Natural killer cell (primary cell): Measurements from ENCODE around the gene CIDEC. TPM values are rescaled to one million over a fixed set of nuclear protein-coding genes. Genes with fewer than 3 reads are reported as not detected.
A peak's percentile ranks its signal among the peaks of the same experiment; 100 is the strongest.

Experiments
- ATAC-seq, 3 donors: fragments of 150-1000 bp in 2 of 3; fragments of 200-7000 bp in 1 of 3; cut with Tn5 transposase; 1 replicate in 1 of 3; 2 replicates in 2 of 3; pipeline ENCODE4 v1.10.0; 2021; ENCODE audit warnings: mild to moderate bottlenecking in 2 of 3, moderate library complexity in 2 of 3
- DNase-seq, 2 donors: peaks; one replicate each; pipeline versions ENCODE4 v3.0.0 to v3.0.0-alpha.2; 2013 to 2021; ENCODE audit warnings: mixed read lengths in 1 of 2
- H3K27ac ChIP-seq: one replicate; pipeline ENCODE4 v1.5.1; 2013; ENCODE audit warnings: mild to moderate bottlenecking, low read length
- H3K27me3 ChIP-seq: one replicate; pipeline ENCODE4 v1.6.1; 2013; ENCODE audit warnings: low read length; ENCODE audit not compliant: control insufficient read depth, insufficient read depth
- H3K36me3 ChIP-seq: one replicate; pipeline ENCODE4 v1.6.1; 2013; ENCODE audit warnings: low read length; ENCODE audit not compliant: control insufficient read depth, insufficient read depth
- H3K4me1 ChIP-seq: one replicate; pipeline ENCODE4 v1.6.1; 2013; ENCODE audit warnings: low read length; ENCODE audit not compliant: control insufficient read depth, insufficient read depth
- H3K4me3 ChIP-seq: one replicate; pipeline ENCODE4 v1.5.1; 2013; ENCODE audit warnings: low read length
- H3K9me3 ChIP-seq: one replicate; pipeline ENCODE4 v1.6.1; 2013; ENCODE audit warnings: low read length; ENCODE audit not compliant: control insufficient read depth, insufficient read depth
- H3K27ac Mint-ChIP-seq, 2 donors: one replicate each; pipeline ENCODE4 v1.8.0; 2022; ENCODE audit warnings: mild to moderate bottlenecking in 2 of 2, mixed read lengths in 2 of 2, moderate library complexity in 1 of 2
- H3K27me3 Mint-ChIP-seq, 2 donors: one replicate each; pipeline ENCODE4 v1.8.0; 2022; ENCODE audit warnings: low read depth in 2 of 2, mixed read lengths in 2 of 2
- H3K36me3 Mint-ChIP-seq: one replicate; pipeline ENCODE4 v1.8.0; 2022; ENCODE audit warnings: mixed read lengths
- H3K4me1 Mint-ChIP-seq, 2 donors: one replicate each; pipeline ENCODE4 v1.8.0; 2022; ENCODE audit warnings: mixed read lengths in 2 of 2
- H3K4me3 Mint-ChIP-seq: one replicate; pipeline ENCODE4 v1.8.0; 2022; ENCODE audit warnings: mild to moderate bottlenecking, moderate library complexity, mixed read lengths
- H3K9me3 Mint-ChIP-seq, 2 donors: one replicate each; pipeline ENCODE4 v1.8.0; 2022; ENCODE audit warnings: mixed read lengths in 2 of 2
- CTCF ChIP-seq: fragments of 200-600 bp; IDR thresholded peaks from one replicate; pipeline ENCODE4 v1.8.0; 2022; ENCODE audit warnings: antibody characterized with exemption
- WGBS: methylation state at CpG from one replicate; pipeline ENCODE4 v1.1.7; 2013; ENCODE audit warnings: missing lambda C conversion rate; ENCODE audit not compliant: insufficient coverage; 5-methylcytosine and 5-hydroxymethylcytosine counted together
- intact Hi-C: fragments of 100-400 bp; cut with micrococcal nuclease; formaldehyde crosslinking; loops from one replicate; pipeline ENCODE4 v1.14.2; 2022
- total RNA-seq, 4 donors: library from RNA; stranded (reverse); fragments of 120-200 nt in 1 of 4; gene quantifications; one replicate each; pipeline versions ENCODE4 v1.2.3 to v1.2.4, GENCODE V29; 2013 to 2022

The CIDEC gene
- total RNA-seq, 3 donors from 2014 or later (not counting 1 experiment from before 2014, with no cell fraction given), result not detected

GRCh38 chr3:9884555-9885165, 4.6 kb upstream of the CIDEC start:
- no peak overlapping the region for H3K27ac ChIP-seq
- intact Hi-C loops, result no loop called here
- no peak overlapping the region for H3K27ac Mint-ChIP-seq

GRCh38 chr3:9883706-9884554, 3.9 kb upstream of the CIDEC start:
- intact Hi-C loops, result no loop called here
- WGBS, result 79% methylated on average over 6 of the region's 7 CpGs
- H3K9me3 Mint-ChIP-seq, result no peaks in the 10 kb centered on the region
- H3K4me1 ChIP-seq, result no peaks in the 10 kb centered on the region
- DNase-seq (no peak), ATAC-seq (peak in 2 of 3 donors; percentile 52 to 75)
- H3K4me3 ChIP-seq, result no peak overlapping the region
- H3K4me3 Mint-ChIP-seq, result peak overlapping the region; percentile 6
- no peak for TF ChIP-seq CTCF
- peaks cover 7 to 11% of the 10 kb centered on the region in 2 donors for H3K4me1 Mint-ChIP-seq
- H3K36me3 ChIP-seq, result no peaks in the 10 kb centered on the region
- no peaks in the 10 kb centered on the region for H3K27me3 Mint-ChIP-seq
- H3K27me3 ChIP-seq, result no peaks in the 10 kb centered on the region
- H3K27ac ChIP-seq, result no peak overlapping the region
- H3K36me3 Mint-ChIP-seq, result no peaks in the 10 kb centered on the region
- no peaks in the 10 kb centered on the region for H3K9me3 ChIP-seq
- H3K27ac Mint-ChIP-seq, result peak overlapping the region in 1 of 2 donors; percentile 4

More at GRCh38 chr3:9884555-9885165, 4.6 kb upstream of the CIDEC start:
- H3K9me3 ChIP-seq, result no peaks in the 10 kb centered on the region
- peaks cover 7 to 13% of the 10 kb centered on the region in 2 donors for H3K4me1 Mint-ChIP-seq
- H3K9me3 Mint-ChIP-seq, result no peaks in the 10 kb centered on the region
- no peaks in the 10 kb centered on the region for H3K27me3 Mint-ChIP-seq
- H3K4me3 Mint-ChIP-seq, result no peak overlapping the region
- no peaks in the 10 kb centered on the region for H3K27me3 ChIP-seq
- DNase-seq (no peak), ATAC-seq (no peak)
- TF ChIP-seq CTCF, result no peak
- no peaks in the 10 kb centered on the region for H3K36me3 Mint-ChIP-seq
- no peak overlapping the region for H3K4me3 ChIP-seq
- H3K36me3 ChIP-seq, result no peaks in the 10 kb centered on the region
- 95% methylated on average over 9 of the region's 11 CpGs for WGBS
- no peaks in the 10 kb centered on the region for H3K4me1 ChIP-seq

- H3K4me3 ChIP-seq, result no peak overlapping the region
- ATAC-seq, result no peak
- Mint-ChIP-seq H3K9me3 (no peaks in the 10 kb centered on the region), H3K27ac (no peak overlapping the region), H3K4me3 (no peak overlapping the region), H3K27me3 (no peaks in the 10 kb centered on the region), H3K4me1 (peaks cover 7 to 11% of the 10 kb centered on the region in 2 donors), H3K36me3 (no peaks in the 10 kb centered on the region)
- H3K9me3 ChIP-seq, result no peaks in the 10 kb centered on the region
- H3K27me3 ChIP-seq, result no peaks in the 10 kb centered on the region
- no peak overlapping the region for H3K27ac ChIP-seq
- no peak for TF ChIP-seq CTCF
- no peaks in the 10 kb centered on the region for H3K4me1 ChIP-seq
- no peak for DNase-seq
- intact Hi-C loops, result no loop called here
- 100% methylated on average over 1 of the region's 1 CpG for WGBS
- no peaks in the 10 kb centered on the region for H3K36me3 ChIP-seq
These were observed 1.4 kb upstream of the CIDEC start for GRCh38 chr3:9881441-9881840.
